GM12872 (cell line): ENCODE measurements around the gene MAST4.

Experiments used
- CTCF ChIP-seq: IDR thresholded peaks from 3 replicates; pipeline ENCODE4 v1.5.1; 2011; ENCODE audit warnings: low read depth, mild to moderate bottlenecking, low read length, moderate library complexity; ENCODE audit not compliant: insufficient read depth

Gene MAST4

GRCh38 chr5:66849803-66850202 lies 253.6 kb downstream of the MAST4 start:
- TF ChIP-seq CTCF, result no peak

- no peak for TF ChIP-seq CTCF
Observed at GRCh38 chr5:66850354-66851075, 254.3 kb downstream of the MAST4 start.

- no peak for TF ChIP-seq CTCF
Observed at GRCh38 chr5:66851306-66851705, 255.1 kb downstream of the MAST4 start.

GRCh38 chr5:66854416-66854815 lies 258.2 kb downstream of the MAST4 start:
- TF ChIP-seq CTCF, result no peak

- TF ChIP-seq CTCF, result no peak
Observed at GRCh38 chr5:66856041-66856805, 260.0 kb downstream of the MAST4 start.

- TF ChIP-seq CTCF, result no peak
Observed at GRCh38 chr5:66859526-66859925, 263.3 kb downstream of the MAST4 start.

GRCh38 chr5:66860199-66860975 lies 264.2 kb downstream of the MAST4 start:
- TF ChIP-seq CTCF, result no peak
